Breast epithelium (tissue), 4 donors: ENCODE results near the gene RAD21L1. TPM values are rescaled to one million over a fixed set of nuclear protein-coding genes. Genes with fewer than 3 reads are reported as not detected.

Experiments used
- DNase-seq, 2 donors: peaks; one replicate each; pipeline ENCODE4 v3.0.0-alpha.2; 2019; ENCODE audit warnings: low spot score in 2 of 2
- H3K27ac ChIP-seq, 2 donors: fragments of 200-600 bp; sonication (generic) in 1 of 2; one replicate each; pipeline ENCODE4 v1.5.1; 2016 to 2019; ENCODE audit warnings: mild to moderate bottlenecking in 1 of 2
- H3K27me3 ChIP-seq, 2 donors: fragments of 200-600 bp; sonication (generic) in 1 of 2; one replicate each; pipeline versions ENCODE4 v1.5.1 to v1.6.0; 2017 to 2019; ENCODE audit warnings: control low read depth in 1 of 2, mild to moderate bottlenecking in 1 of 2
- H3K36me3 ChIP-seq: fragments of 200-600 bp; one replicate; pipeline ENCODE4 v1.5.1; 2019
- H3K4me1 ChIP-seq, 2 donors: fragments of 200-600 bp; sonication (generic); one replicate each; pipeline ENCODE4 v1.5.1; 2016 to 2019; ENCODE audit warnings: control low read depth in 1 of 2
- H3K4me3 ChIP-seq, 3 donors: fragments of 200-600 bp; sonication (generic); 1 replicate in 2 of 3; 2 replicates in 1 of 3; pipeline ENCODE4 v1.5.1; 2016 to 2019; ENCODE audit warnings: mild to moderate bottlenecking in 3 of 3, moderate library complexity in 2 of 3
- H3K9me3 ChIP-seq, 2 donors: fragments of 200-600 bp; sonication (generic) in 1 of 2; one replicate each; pipeline ENCODE4 v1.5.1; 2016 to 2019; ENCODE audit warnings: control low read depth in 1 of 2
- CTCF ChIP-seq, 3 donors: fragments of 450-650 bp; IDR thresholded peaks; one replicate each; pipeline ENCODE4 v1.5.1; 2016 to 2017; ENCODE audit warnings: antibody characterized with exemption in 3 of 3, mild to moderate bottlenecking in 3 of 3, moderate library complexity in 3 of 3
- POLR2A ChIP-seq: fragments of 450-650 bp; IDR thresholded peaks from one replicate; pipeline ENCODE4 v1.6.1; 2016; ENCODE audit warnings: antibody characterized with exemption, mild to moderate bottlenecking, moderate library complexity
- POLR2AphosphoS5 ChIP-seq, 3 donors: sonication (generic); formaldehyde crosslinking; IDR thresholded peaks; one replicate each; pipeline ENCODE4 v1.6.1; 2017; ENCODE audit warnings: antibody characterized with exemption in 3 of 3
- intact Hi-C: fragments of 100-400 bp; cut with DNase I; formaldehyde crosslinking; loops from one replicate; pipeline ENCODE4 v1.15.1; 2023; ENCODE audit warnings: low total_unique reads
- total RNA-seq, 3 donors: library from RNA; depleted of rRNA; stranded (reverse); fragments of >200 nt; gene quantifications; one replicate each; pipeline ENCODE4 v1.1.0, GENCODE V29; 2016

The RAD21L1 gene
- total RNA-seq, 3 donors from 2014 or later, result not detected

DNA sequence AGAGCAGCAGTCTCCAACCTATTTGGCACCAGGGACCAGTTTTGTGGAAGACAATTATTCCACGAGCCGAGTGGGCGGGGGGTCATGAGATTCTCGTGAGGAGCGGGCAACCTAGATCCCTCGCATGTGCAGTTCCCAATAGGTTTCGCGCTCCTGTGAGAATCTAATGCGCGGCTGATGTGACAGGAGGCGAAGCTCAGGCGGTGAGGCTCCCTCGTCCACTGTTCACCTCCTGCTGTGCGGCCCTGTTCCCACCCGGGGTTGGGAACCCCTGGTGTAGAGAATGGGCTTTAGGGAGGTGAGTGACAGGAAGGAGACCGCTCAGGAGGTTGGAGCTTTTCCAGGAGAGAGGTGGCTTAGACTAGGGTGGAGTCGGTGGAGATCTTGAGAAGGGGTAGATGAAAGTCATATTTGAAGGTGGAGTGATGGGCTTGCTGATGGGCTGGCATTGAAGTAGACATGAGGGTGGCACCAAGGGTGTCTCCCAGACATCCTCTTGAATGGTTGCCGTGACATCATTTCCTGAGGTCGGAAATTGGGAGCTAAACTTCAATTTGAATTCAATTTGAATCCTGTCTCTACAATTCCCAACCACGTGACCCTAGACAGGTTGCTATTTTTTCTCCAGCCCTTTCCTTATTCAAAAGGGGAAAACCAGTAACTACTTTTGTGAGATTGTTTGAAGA is 1.5 kb upstream of the RAD21L1 start:
- Histone ChIP-seq H3K27ac (no peak overlapping the region), H3K36me3 (no peaks in the 10 kb centered on the region), H3K9me3 (peaks cover 0 to 6% of the 10 kb centered on the region in 2 donors), H3K4me3 (no peak overlapping the region), H3K27me3 (peaks cover 0 to 28% of the 10 kb centered on the region in 2 donors), H3K4me1 (no peaks in the 10 kb centered on the region)
- no peak for TF ChIP-seq POLR2A
- no peak for TF ChIP-seq CTCF (IDR thresholded peaks at IDR 0.05)
- no peak for TF ChIP-seq POLR2AphosphoS5 (IDR thresholded peaks at IDR 0.05)
- intact Hi-C loops, result no loop called here
- no peak for DNase-seq

DNA sequence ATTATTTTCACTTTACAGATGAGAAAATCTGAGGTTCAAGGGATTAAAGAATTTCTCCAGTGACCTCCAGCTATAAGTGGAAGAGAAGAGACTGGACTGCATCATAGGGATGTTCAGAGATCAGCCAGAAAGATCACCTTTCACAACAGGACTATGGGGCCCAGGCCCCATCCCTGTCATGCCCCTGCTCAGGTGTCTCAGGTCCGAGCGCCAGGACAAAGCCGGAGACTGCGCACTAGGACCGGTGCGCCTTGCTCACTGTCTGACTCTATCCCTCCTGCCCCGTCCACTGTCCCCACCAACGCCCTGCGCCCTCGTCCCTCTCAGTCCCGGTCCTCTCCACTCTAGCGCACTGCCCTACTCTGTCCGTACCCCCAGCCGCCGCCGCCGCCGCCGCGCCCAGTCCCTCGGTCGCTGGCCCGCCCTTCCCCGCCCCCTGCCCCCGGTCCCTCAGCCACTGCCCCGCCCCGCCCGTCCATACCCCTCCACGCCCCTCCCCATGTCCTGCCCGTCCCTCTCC is 521 bp upstream of the RAD21L1 start:
- intact Hi-C loops, result no loop called here
- DNase-seq, result peak in 1 of 2 donors; percentile 32

DNA sequence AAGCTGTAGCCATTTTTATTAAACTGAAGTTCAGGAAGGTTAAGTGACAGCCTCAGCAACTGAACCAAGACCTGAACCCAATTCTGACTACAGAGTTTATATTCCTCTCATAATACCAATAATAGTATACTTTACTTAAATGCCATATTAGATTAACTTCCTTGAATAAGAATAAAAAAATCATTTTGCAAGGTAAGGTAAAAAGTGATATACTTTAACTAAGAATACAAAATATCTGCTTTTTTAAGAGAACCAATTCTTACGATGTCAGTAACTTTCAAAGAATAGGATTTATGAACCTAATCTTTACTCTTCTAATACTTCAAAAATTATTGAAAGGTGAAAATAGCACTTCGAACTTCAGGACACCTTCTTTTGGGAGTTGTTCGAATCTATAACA is 3.7 kb downstream of the RAD21L1 start:
- H3K4me3 ChIP-seq, result no peak overlapping the region
- TF ChIP-seq POLR2AphosphoS5 (IDR thresholded peaks at IDR 0.05) (no peak), CTCF (IDR thresholded peaks at IDR 0.05) (no peak), POLR2A (no peak)
- no peak overlapping the region for H3K27ac ChIP-seq
- no peaks in the 10 kb centered on the region for H3K9me3 ChIP-seq
- H3K27me3 ChIP-seq, result peaks cover 0 to 30% of the 10 kb centered on the region in 2 donors
- intact Hi-C loops, result no loop called here
- no peaks in the 10 kb centered on the region for H3K4me1 ChIP-seq
- H3K36me3 ChIP-seq, result no peaks in the 10 kb centered on the region
- no peak for DNase-seq

More for the DNA sequence above, 521 bp upstream of the RAD21L1 start:
- H3K27me3 ChIP-seq, result peaks cover 0 to 30% of the 10 kb centered on the region in 2 donors
- no peak for TF ChIP-seq CTCF (IDR thresholded peaks at IDR 0.05)
- no peak for TF ChIP-seq POLR2A
- no peak for TF ChIP-seq POLR2AphosphoS5 (IDR thresholded peaks at IDR 0.05)
- H3K4me3 ChIP-seq, result peak overlapping the region; percentile 24 to 68 (median 66)
- H3K9me3 ChIP-seq, result peaks cover 0 to 6% of the 10 kb centered on the region in 2 donors
- no peaks in the 10 kb centered on the region for H3K4me1 ChIP-seq
- H3K27ac ChIP-seq, result peak overlapping the region in 1 of 2 donors; percentile 50
- H3K36me3 ChIP-seq, result no peaks in the 10 kb centered on the region

GRCh38 chr20:1232286-1233111 is 6.7 kb downstream of the RAD21L1 start:
- Histone ChIP-seq H3K4me1 (no peaks in the 10 kb centered on the region), H3K27me3 (peaks cover 0 to 19% of the 10 kb centered on the region in 2 donors), H3K27ac (no peak overlapping the region), H3K9me3 (no peaks in the 10 kb centered on the region), H3K36me3 (no peaks in the 10 kb centered on the region), H3K4me3 (no peak overlapping the region)
- intact Hi-C loops, result no loop called here
- TF ChIP-seq CTCF (IDR thresholded peaks at IDR 0.05) (no peak), POLR2AphosphoS5 (IDR thresholded peaks at IDR 0.05) (no peak), POLR2A (no peak)
- no peak for DNase-seq

DNA sequence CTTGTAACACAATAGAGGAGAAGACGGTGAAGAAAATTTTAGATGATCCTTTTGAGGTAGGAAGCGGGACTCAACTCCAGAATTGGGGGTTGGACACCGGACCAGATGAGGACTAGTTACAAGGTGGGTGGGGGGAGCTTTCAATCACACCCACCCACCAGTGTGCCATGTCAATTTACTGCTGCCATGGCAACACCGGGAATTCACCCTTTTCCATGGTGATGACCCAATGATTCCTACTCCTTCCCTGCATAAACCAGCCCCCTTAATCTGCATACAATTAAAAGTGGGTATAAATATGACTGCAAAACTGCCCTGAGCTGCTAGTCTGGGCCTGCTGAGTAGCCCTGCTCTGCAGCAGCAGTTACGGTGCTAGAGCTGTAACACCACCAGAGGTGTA is 14.7 kb downstream of the RAD21L1 start:
- intact Hi-C loops, result no loop called here
- TF ChIP-seq CTCF (IDR thresholded peaks at IDR 0.05) (no peak), POLR2AphosphoS5 (IDR thresholded peaks at IDR 0.05) (no peak), POLR2A (no peak)
- Histone ChIP-seq H3K4me1 (no peaks in the 10 kb centered on the region), H3K27me3 (peaks cover 0 to 4% of the 10 kb centered on the region in 2 donors), H3K4me3 (no peak overlapping the region), H3K36me3 (no peaks in the 10 kb centered on the region), H3K9me3 (no peaks in the 10 kb centered on the region), H3K27ac (no peak overlapping the region)
- DNase-seq, result no peak
